ENCODE data around the gene ABHD16B. TPM values are rescaled to one million over a fixed set of nuclear protein-coding genes. Genes with fewer than 3 reads are reported as not detected.

The ABHD16B gene
- total RNA-seq, 4 donors from 2014 or later = not detected

DNA sequence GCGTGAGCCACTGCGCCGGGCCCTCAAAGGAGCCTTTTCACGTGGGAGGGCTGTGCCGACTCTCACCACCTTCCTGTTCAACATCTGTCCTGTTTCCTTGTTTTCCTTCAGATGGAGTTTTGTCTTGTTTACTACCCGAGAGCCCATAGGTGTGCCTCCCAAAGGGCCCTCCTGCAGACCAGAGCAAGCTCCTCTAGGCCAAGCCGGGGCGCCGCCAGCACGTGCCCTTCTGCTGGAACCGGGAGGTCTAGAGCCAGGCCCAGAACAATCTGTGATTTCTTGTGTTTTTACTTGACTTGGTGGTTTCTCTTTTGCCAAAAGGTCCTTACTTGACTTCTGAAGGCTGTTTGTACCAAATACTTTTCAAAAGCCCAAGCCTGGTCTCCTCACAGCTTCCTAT is 25.6 kb downstream of the ABHD16B start:
- TF ChIP-seq POLR2A (IDR thresholded peaks at IDR 0.05) (no peak), EP300 (IDR thresholded peaks at IDR 0.05) (no peak)
- TF ChIP-seq, protein P1, sequence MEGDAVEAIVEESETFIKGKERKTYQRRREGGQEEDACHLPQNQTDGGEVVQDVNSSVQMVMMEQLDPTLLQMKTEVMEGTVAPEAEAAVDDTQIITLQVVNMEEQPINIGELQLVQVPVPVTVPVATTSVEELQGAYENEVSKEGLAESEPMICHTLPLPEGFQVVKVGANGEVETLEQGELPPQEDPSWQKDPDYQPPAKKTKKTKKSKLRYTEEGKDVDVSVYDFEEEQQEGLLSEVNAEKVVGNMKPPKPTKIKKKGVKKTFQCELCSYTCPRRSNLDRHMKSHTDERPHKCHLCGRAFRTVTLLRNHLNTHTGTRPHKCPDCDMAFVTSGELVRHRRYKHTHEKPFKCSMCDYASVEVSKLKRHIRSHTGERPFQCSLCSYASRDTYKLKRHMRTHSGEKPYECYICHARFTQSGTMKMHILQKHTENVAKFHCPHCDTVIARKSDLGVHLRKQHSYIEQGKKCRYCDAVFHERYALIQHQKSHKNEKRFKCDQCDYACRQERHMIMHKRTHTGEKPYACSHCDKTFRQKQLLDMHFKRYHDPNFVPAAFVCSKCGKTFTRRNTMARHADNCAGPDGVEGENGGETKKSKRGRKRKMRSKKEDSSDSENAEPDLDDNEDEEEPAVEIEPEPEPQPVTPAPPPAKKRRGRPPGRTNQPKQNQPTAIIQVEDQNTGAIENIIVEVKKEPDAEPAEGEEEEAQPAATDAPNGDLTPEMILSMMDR (IDR thresholded peaks at IDR 0.05) = no peak
- ATAC-seq = no peak
- Histone ChIP-seq H3K4me1 (no peaks in the 10 kb centered on the region), H3K36me3 (peaks cover 0 to 99% of the 10 kb centered on the region in 2 donors), H3K9me3 (no peaks in the 10 kb centered on the region), H3K4me3 (no peak overlapping the region), H3K27me3 (no peaks in the 10 kb centered on the region), H3K27ac (no peak overlapping the region)
- WGBS, 2 donors (ENCODE audit: low coverage in 1 of 2) = no CpG with 5 or more reads among the region's 11 CpGs

DNA sequence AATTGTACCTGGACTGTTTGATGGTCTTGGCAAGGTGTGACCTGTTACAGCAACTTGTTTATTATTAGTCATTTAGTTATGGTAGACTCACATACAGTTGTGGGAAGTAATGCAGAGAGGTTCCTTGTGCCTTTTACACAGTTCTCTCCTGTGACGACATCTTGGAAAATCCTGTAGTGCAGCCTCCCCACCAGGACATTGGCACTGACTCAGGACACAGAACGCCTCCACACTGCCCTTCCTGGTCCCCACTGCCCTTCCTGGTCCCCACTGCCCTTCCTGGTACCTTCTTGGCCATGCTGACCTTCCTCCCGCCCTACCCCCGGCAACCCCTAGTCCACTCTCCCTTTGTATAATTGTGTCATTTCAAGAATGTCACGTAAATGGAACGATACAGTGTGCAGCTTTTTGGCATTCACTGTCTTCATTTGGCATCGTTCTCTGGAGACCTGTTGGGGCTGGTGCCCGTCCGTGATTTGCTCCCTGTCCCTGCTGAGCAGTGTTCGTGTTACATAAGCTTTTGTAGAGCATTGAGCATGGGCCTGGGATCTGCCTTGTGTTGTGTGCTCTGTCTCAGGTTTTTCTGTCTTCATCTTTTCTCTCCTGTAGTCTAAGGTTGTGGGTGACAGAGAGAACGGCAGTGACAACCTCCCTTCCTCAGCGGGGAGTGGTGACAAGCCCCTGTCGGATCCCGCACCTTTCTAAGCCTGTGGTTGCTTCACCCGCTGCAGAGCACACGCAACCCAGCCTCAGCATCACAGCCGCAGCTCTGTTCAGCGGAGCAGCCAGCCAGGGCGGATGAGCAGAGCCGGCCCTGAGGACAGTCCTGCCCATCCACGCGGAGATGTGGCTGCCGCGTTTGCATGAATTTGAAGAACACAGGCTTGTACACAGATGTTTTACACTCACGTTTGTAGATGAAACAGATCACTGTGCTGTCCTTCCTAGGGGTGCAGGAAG is 28.2 kb downstream of the ABHD16B start:
- Histone ChIP-seq H3K27ac (no peak overlapping the region), H3K27me3 (no peaks in the 10 kb centered on the region), H3K9me3 (no peaks in the 10 kb centered on the region), H3K4me1 (peaks cover 0 to 9% (median 0%) of the 10 kb centered on the region in 3 donors), H3K36me3 (peaks cover 0 to 81% of the 10 kb centered on the region in 2 donors), H3K4me3 (no peak overlapping the region)
- TF ChIP-seq POLR2AphosphoS5 (IDR thresholded peaks at IDR 0.05) (no peak), EP300 (IDR thresholded peaks at IDR 0.05) (no peak), POLR2A (IDR thresholded peaks at IDR 0.05) (no peak)
- TF ChIP-seq, protein P1 (IDR thresholded peaks at IDR 0.05) = no peak
- WGBS, 2 donors (ENCODE audit: low coverage in 1 of 2) = 68 to 100% methylated on average over 1 to 9 of the region's 25 CpGs
- ATAC-seq = no peak

DNA sequence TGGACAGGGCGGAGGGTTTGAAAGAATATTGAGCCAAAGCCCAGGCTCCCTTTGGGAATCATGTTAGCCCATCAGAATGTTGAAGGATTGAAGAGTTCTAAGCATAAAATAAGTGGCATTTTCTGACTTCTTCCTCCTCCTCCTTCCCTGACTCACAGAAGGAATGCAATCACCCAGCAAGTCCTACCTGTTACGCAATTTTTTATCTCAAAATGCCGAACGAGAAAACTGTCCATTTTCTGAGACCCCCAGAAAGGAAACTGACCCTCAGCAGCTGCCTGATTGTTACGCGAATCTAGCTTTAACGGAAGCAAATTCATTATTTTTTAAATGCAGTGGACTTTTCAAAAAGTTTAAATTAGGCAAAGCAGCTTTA is 28.9 kb downstream of the ABHD16B start:
- no peak overlapping the region for H3K27ac ChIP-seq
- WGBS, 2 donors (ENCODE audit: low coverage in 1 of 2) = 89 to 91% methylated on average over 5 to 7 of the region's 7 CpGs
- H3K4me3 ChIP-seq = no peak overlapping the region
- H3K9me3 ChIP-seq = no peaks in the 10 kb centered on the region
- TF ChIP-seq POLR2A (IDR thresholded peaks at IDR 0.05) (no peak), POLR2AphosphoS5 (IDR thresholded peaks at IDR 0.05) (no peak), EP300 (IDR thresholded peaks at IDR 0.05) (no peak)
- TF ChIP-seq, protein P1 (IDR thresholded peaks at IDR 0.05) = no peak
- ATAC-seq = no peak
- H3K27me3 ChIP-seq = no peaks in the 10 kb centered on the region
- peaks cover 0 to 12% (median 0%) of the 10 kb centered on the region in 3 donors for H3K4me1 ChIP-seq
- peaks cover 0 to 74% of the 10 kb centered on the region in 2 donors for H3K36me3 ChIP-seq

- H3K27ac ChIP-seq = no peak overlapping the region
Observed at GRCh38 chr20:63890616-63891015, 29.3 kb downstream of the ABHD16B start.

More at GRCh38 chr20:63890616-63891015, 29.3 kb downstream of the ABHD16B start:
- Histone ChIP-seq H3K4me1 (peaks cover 0 to 12% (median 0%) of the 10 kb centered on the region in 3 donors), H3K27me3 (no peaks in the 10 kb centered on the region), H3K4me3 (no peak overlapping the region), H3K9me3 (no peaks in the 10 kb centered on the region), H3K36me3 (peaks cover 0 to 70% of the 10 kb centered on the region in 2 donors)
- TF ChIP-seq, protein P1 (IDR thresholded peaks at IDR 0.05) = no peak
- no peak for TF ChIP-seq POLR2A (IDR thresholded peaks at IDR 0.05)
- TF ChIP-seq POLR2AphosphoS5 (IDR thresholded peaks at IDR 0.05) = no peak
- TF ChIP-seq EP300 (IDR thresholded peaks at IDR 0.05) = no peak
- 84% methylated on average over 4 of the region's 7 CpGs; no CpG with 5 or more reads in 1 of the 2 donors for WGBS, 2 donors (ENCODE audit: low coverage in 1 of 2)
- no peak for ATAC-seq
